Fibroblast of lung (primary cell): ENCODE measurements around the gene ITPRID1. TPM values are rescaled to one million over a fixed set of nuclear protein-coding genes. Genes with fewer than 3 reads are reported as not detected.
"Not testable (repeated sequence)": the region's sequence is repeated elsewhere in the genome, so short reads cannot be mapped to it uniquely, and the experiment has no call there.

Experiments
- DNase-seq, 2 donors: peaks; one replicate each; pipeline versions ENCODE4 v3.0.0 to v3.0.0-alpha.2; 2010; ENCODE audit warnings: low read depth in 2 of 2
- H2AFZ ChIP-seq: 2 replicates; pipeline ENCODE4 v1.5.1; 2012; ENCODE audit warnings: low read length, control low read depth, inconsistent platforms
- H3K27ac ChIP-seq: 2 replicates; pipeline ENCODE4 v1.5.1; 2011; ENCODE audit warnings: low read length, control low read depth; ENCODE audit not compliant: insufficient read depth
- H3K27me3 ChIP-seq: 2 replicates; pipeline ENCODE4 v1.5.1; 2011; ENCODE audit warnings: mild to moderate bottlenecking, low read length; ENCODE audit not compliant: control insufficient read depth, insufficient read depth
- H3K36me3 ChIP-seq: 2 replicates; pipeline ENCODE4 v1.5.1; 2011; ENCODE audit warnings: low read length; ENCODE audit not compliant: control insufficient read depth, insufficient read depth
- H3K4me1 ChIP-seq: 2 replicates; pipeline ENCODE4 v1.5.1; 2011; ENCODE audit warnings: low read length; ENCODE audit not compliant: control insufficient read depth, insufficient read depth; ENCODE audit errors: extremely low read depth
- H3K4me2 ChIP-seq: 2 replicates; pipeline ENCODE4 v1.5.1; 2011; ENCODE audit warnings: low read length, control low read depth; ENCODE audit not compliant: insufficient read depth; ENCODE audit errors: extremely low read depth
- H3K4me3 ChIP-seq, 4 experiments: fragments of 200-600 bp in 1 of 4; sonication (generic) in 1 of 4; replicated peaks in 1 of 4; 2 replicates each; pipeline ENCODE4 v1.5.1; 2011 to 2016; ENCODE audit warnings: low read length in 4 of 4, low read depth in 3 of 4, mild to moderate bottlenecking in 3 of 4, control low read depth in 2 of 4, inconsistent platforms in 1 of 4, mixed read lengths in 1 of 4; ENCODE audit not compliant: insufficient read depth in 1 of 4; ENCODE audit errors: control extremely low read depth in 1 of 4
- H3K79me2 ChIP-seq: 2 replicates; pipeline ENCODE4 v1.5.1; 2012; ENCODE audit warnings: mild to moderate bottlenecking, low read length, inconsistent platforms; ENCODE audit not compliant: control insufficient read depth, insufficient read depth
- H3K9ac ChIP-seq: 2 replicates; pipeline ENCODE4 v1.5.1; 2011; ENCODE audit warnings: mild to moderate bottlenecking, low read length, control low read depth; ENCODE audit not compliant: insufficient read depth
- H3K9me3 ChIP-seq: 2 replicates; pipeline ENCODE4 v1.5.1; 2012; ENCODE audit warnings: low read depth, low read length; ENCODE audit not compliant: control insufficient read depth, insufficient read depth
- H4K20me1 ChIP-seq: 2 replicates; pipeline ENCODE4 v1.5.1; 2011; ENCODE audit warnings: low read length; ENCODE audit not compliant: control insufficient read depth, insufficient read depth; ENCODE audit errors: extremely low read depth
- CTCF ChIP-seq, 2 donors: IDR thresholded peaks in 1 of 2; conservative IDR thresholded peaks in 1 of 2; 1 replicate in 1 of 2; 2 replicates in 1 of 2; pipeline ENCODE4 v1.5.1; 2011 to 2012; ENCODE audit warnings: low read length in 2 of 2, control low read depth in 1 of 2, inconsistent platforms in 1 of 2, low read depth in 1 of 2, mild to moderate bottlenecking in 1 of 2
- EZH2 ChIP-seq: IDR thresholded peaks from 2 replicates; pipeline ENCODE4 v1.5.1; 2012; ENCODE audit warnings: low read length, control low read depth, mild to moderate bottlenecking; ENCODE audit errors: missing control alignments
- polyA plus RNA-seq, 2 donors: library from polyadenylated mRNA; depleted of rRNA in 1 of 2; stranded (reverse) in 1 of 2; unstranded in 1 of 2; fragments of >200 nt; gene quantifications; 2 replicates each; pipeline ENCODE4 v1.2.1, GENCODE V29; 2011 to 2012; ENCODE audit warnings: missing spikeins in 1 of 2
- total RNA-seq: library from RNA; depleted of rRNA; stranded (reverse); fragments of >200 nt; gene quantifications from 2 replicates; pipeline ENCODE4 v1.2.1, GENCODE V29; 2014

The ITPRID1 gene
- total and polyA plus RNA-seq, 2 donors (not counting 1 experiment from before 2014, with no cell fraction given): not detected

DNA sequence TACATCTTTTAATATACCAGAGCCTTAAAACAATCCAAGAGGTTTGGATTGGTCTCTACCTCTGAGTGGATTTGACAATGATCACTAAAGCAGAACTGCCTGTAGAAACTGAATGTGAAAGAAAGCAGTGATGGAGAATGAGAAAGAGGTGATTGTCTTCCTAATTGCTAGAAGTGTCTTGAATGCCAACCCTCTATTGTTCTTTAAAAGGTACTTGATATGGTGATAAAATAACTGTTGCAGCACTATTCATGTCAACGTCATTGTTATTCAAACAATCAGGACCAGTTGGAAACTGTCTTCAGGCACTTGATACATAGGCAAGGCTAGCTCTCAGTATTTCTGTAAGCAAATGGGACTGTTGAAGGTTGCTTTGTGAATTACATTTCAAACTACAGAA lies 47.9 kb upstream of the ITPRID1 start:
- TF ChIP-seq EZH2 (no peak), CTCF (conservative IDR thresholded peaks at IDR 0.05 in 1 of 2, IDR thresholded peaks at IDR 0.05 in 1 of 2; ENCODE audit: low read depth in 1 of 2, low read length in 2 of 2) (no peak)
- Histone ChIP-seq H3K4me3 (no peak overlapping the region), H3K27me3 (no peaks in the 10 kb centered on the region), H2AFZ (no peak overlapping the region), H3K4me1 (no peaks in the 10 kb centered on the region), H3K9ac (no peak overlapping the region), H3K27ac (no peak overlapping the region), H3K9me3 (no peaks in the 10 kb centered on the region), H4K20me1 (no peaks in the 10 kb centered on the region), H3K79me2 (no peaks in the 10 kb centered on the region), H3K4me2 (no peak overlapping the region), H3K36me3 (no peaks in the 10 kb centered on the region)
- DNase-seq: no peak

GRCh38 chr7:31470883-31471282 lies 43.0 kb upstream of the ITPRID1 start:
- not testable (repeated sequence) for DNase-seq, H3K9me3 ChIP-seq, H3K4me1 ChIP-seq, H3K27ac ChIP-seq, H2AFZ ChIP-seq, H3K4me2 ChIP-seq, H4K20me1 ChIP-seq, H3K27me3 ChIP-seq, H3K36me3 ChIP-seq, H3K4me3 ChIP-seq, H3K79me2 ChIP-seq, H3K9ac ChIP-seq

DNA sequence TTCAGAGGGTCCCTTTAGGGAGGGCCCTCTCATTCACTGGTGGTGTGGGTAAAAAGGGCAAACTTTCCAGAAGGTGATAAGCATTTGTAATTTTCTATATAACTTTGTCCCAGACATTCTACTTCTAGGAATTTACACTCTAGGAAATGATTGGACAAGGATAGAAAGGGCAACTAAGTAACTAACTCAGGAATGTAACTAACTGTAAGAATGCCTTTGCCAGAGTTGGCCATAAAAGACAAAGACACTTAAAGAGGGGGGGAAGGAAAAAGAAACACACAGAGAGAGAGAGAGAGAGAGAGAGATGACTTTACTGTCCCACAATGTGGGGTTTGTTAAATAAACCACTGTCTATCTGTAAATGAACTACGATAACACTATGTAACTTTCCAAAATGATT lies 38.5 kb upstream of the ITPRID1 start:
- H3K4me2 ChIP-seq: no peak overlapping the region
- no peaks in the 10 kb centered on the region for H3K4me1 ChIP-seq
- no peaks in the 10 kb centered on the region for H3K9me3 ChIP-seq
- peak in 1 of 2 donors; percentile 24 for DNase-seq
- no peaks in the 10 kb centered on the region for H3K36me3 ChIP-seq
- H3K9ac ChIP-seq: no peak overlapping the region
- H3K27me3 ChIP-seq: no peaks in the 10 kb centered on the region
- H3K27ac ChIP-seq: no peak overlapping the region
- H4K20me1 ChIP-seq: no peaks in the 10 kb centered on the region
- TF ChIP-seq EZH2: no peak
- TF ChIP-seq CTCF (conservative IDR thresholded peaks at IDR 0.05 in 1 of 2, IDR thresholded peaks at IDR 0.05 in 1 of 2; ENCODE audit: low read depth in 1 of 2, low read length in 2 of 2): no peak
- no peaks in the 10 kb centered on the region for H3K79me2 ChIP-seq
- no peak overlapping the region for H3K4me3 ChIP-seq
- H2AFZ ChIP-seq: no peak overlapping the region
